ENCODE results near the gene DLEC1.

- TF ChIP-seq CTCF (conservative IDR thresholded peaks at IDR 0.05; ENCODE audit: low read depth, low read length) (no peak), NFE2L2 (IDR thresholded peaks at IDR 0.05; ENCODE audit: low read depth, low read length) (no peak), POLR2A (IDR thresholded peaks at IDR 0.05; ENCODE audit: low read depth, low read length) (no peak), RFX5 (IDR thresholded peaks at IDR 0.05; ENCODE audit: low read depth, low read length) (no peak), MXI1 (IDR thresholded peaks at IDR 0.05; ENCODE audit: borderline replicate concordance, low read depth, low read length) (no peak), USF2 (IDR thresholded peaks at IDR 0.05; ENCODE audit: low read depth, low read length) (no peak), FOS (IDR thresholded peaks at IDR 0.05; ENCODE audit: low read depth, low read length) (no peak)
Measured at GRCh38 chr3:38114875-38115644, 76.1 kb downstream of the DLEC1 start.
